ENCODE results near the gene DHH.

DNA sequence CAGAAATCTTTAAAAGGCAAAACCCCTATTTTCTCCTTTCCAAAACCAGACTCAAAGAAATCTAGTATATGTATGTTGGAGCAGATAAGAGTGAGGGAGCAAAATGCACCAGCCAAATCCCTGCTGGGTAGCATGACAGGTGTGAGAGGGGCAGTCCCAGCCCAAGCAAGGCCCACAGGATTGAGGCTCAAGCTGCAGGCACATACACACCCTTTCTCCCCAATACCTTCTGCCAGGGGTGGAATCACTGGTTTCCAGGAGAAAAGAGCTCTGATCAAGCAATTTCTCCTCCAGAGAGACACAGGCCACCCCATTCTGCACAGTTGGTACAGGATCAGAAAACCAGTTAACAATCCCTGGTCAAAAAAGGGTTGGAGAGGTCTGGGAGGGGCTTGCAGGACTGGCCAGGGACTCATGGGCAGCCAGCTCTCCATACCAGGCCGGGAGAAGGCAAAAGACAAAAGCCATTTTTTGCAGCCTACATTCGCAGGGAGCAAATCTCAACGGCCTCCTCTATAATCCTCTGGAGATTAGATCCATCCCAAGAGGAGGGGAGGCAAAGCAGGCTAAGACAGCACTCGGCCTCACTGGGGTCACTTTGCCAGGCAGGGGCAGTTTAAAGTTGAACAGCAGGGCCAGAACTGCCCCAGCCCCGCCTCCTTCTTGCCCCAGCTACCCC is 36.1 kb downstream of the DHH start:
- TF ChIP-seq, protein P1, sequence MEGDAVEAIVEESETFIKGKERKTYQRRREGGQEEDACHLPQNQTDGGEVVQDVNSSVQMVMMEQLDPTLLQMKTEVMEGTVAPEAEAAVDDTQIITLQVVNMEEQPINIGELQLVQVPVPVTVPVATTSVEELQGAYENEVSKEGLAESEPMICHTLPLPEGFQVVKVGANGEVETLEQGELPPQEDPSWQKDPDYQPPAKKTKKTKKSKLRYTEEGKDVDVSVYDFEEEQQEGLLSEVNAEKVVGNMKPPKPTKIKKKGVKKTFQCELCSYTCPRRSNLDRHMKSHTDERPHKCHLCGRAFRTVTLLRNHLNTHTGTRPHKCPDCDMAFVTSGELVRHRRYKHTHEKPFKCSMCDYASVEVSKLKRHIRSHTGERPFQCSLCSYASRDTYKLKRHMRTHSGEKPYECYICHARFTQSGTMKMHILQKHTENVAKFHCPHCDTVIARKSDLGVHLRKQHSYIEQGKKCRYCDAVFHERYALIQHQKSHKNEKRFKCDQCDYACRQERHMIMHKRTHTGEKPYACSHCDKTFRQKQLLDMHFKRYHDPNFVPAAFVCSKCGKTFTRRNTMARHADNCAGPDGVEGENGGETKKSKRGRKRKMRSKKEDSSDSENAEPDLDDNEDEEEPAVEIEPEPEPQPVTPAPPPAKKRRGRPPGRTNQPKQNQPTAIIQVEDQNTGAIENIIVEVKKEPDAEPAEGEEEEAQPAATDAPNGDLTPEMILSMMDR (IDR thresholded peaks at IDR 0.05): no peak
- no peak for TF ChIP-seq POLR2A (IDR thresholded peaks at IDR 0.05)

All from vagina (tissue), 2 donors.